Thyroid gland (tissue), 4 donors: ENCODE results near the gene MRPL38.

ENCODE experiments used
- POLR2A ChIP-seq, 2 donors: fragments of 450-650 bp; IDR thresholded peaks; one replicate each; pipeline ENCODE4 v1.6.1; 2017; ENCODE audit warnings: antibody characterized with exemption in 2 of 2, mild to moderate bottlenecking in 2 of 2, moderate library complexity in 1 of 2
- TF ChIP-seq, protein P1 (sequence below), 6 experiments: fragments of 200-600 bp in 3 of 6; fragments of 450-650 bp in 3 of 6; sonication (generic) in 3 of 6; IDR thresholded peaks; one replicate each; pipeline ENCODE4 v1.5.1; 2016 to 2019; ENCODE audit warnings: antibody characterized with exemption in 6 of 6, mild to moderate bottlenecking in 2 of 6, inconsistent platforms in 1 of 6, moderate library complexity in 1 of 6

DNA sequence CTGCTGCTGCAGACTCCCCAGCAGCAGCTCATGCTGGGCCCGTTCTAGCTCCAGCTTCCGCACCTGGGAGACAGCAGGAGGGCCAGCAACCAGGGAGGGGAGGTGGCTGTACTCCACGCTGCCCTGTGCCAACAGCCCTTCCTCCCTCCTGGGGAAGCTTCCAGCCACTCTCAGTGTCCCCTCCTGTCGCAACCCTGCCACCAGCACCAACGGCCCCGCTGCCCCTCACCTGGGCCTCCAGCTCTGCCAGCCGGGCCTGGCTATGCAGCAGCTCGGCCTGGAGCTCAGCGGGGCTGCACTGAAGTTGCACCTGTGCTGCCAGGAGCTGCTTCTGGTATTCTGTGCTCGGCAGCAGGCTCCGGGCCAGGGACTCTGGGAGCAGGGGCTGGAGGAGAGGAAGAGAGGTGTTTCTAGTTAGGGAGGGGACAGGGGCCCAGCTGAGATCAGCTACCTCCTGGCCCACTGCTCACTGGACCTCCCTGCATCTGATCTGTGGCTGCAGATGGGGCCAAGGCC, 15.4 kb upstream of the MRPL38 start:
- TF ChIP-seq, protein P1, sequence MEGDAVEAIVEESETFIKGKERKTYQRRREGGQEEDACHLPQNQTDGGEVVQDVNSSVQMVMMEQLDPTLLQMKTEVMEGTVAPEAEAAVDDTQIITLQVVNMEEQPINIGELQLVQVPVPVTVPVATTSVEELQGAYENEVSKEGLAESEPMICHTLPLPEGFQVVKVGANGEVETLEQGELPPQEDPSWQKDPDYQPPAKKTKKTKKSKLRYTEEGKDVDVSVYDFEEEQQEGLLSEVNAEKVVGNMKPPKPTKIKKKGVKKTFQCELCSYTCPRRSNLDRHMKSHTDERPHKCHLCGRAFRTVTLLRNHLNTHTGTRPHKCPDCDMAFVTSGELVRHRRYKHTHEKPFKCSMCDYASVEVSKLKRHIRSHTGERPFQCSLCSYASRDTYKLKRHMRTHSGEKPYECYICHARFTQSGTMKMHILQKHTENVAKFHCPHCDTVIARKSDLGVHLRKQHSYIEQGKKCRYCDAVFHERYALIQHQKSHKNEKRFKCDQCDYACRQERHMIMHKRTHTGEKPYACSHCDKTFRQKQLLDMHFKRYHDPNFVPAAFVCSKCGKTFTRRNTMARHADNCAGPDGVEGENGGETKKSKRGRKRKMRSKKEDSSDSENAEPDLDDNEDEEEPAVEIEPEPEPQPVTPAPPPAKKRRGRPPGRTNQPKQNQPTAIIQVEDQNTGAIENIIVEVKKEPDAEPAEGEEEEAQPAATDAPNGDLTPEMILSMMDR (IDR thresholded peaks at IDR 0.05), result no peak
- TF ChIP-seq POLR2A (IDR thresholded peaks at IDR 0.05), result no peak
